Astrocyte (in vitro differentiated cells and primary cell): ENCODE data around the gene LYZ.

ENCODE experiments used
- EZH2 ChIP-seq: IDR thresholded peaks from 2 replicates; pipeline ENCODE4 v1.6.1; 2012; ENCODE audit warnings: mild to moderate bottlenecking, low read length, inconsistent platforms; ENCODE audit not compliant: insufficient read depth
- TF ChIP-seq, protein P1 (sequence below): IDR thresholded peaks from 2 replicates; pipeline ENCODE4 v1.5.1; 2011; ENCODE audit warnings: low read depth, mild to moderate bottlenecking, inconsistent platforms, low read length, moderate library complexity; ENCODE audit not compliant: insufficient read depth

DNA sequence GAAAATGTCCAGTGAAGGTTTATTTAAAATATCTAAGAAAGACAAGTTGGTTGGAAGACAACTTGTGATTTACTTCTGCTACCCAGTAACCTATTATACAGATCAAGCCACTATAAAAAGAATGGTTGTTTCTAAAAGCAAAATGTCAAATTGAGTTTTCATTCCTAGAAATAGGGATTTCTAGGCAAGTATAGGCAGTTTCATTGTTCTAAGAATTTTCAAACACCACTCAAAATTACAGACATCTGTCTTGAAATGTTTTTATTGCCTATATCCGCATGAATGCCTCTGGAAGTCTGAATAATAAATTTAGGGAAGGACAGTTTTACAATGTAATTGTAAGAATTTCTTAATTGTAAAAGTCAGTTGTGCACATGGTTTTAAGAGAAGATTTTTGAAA lies 20.0 kb downstream of the LYZ start:
- TF ChIP-seq, protein P1, sequence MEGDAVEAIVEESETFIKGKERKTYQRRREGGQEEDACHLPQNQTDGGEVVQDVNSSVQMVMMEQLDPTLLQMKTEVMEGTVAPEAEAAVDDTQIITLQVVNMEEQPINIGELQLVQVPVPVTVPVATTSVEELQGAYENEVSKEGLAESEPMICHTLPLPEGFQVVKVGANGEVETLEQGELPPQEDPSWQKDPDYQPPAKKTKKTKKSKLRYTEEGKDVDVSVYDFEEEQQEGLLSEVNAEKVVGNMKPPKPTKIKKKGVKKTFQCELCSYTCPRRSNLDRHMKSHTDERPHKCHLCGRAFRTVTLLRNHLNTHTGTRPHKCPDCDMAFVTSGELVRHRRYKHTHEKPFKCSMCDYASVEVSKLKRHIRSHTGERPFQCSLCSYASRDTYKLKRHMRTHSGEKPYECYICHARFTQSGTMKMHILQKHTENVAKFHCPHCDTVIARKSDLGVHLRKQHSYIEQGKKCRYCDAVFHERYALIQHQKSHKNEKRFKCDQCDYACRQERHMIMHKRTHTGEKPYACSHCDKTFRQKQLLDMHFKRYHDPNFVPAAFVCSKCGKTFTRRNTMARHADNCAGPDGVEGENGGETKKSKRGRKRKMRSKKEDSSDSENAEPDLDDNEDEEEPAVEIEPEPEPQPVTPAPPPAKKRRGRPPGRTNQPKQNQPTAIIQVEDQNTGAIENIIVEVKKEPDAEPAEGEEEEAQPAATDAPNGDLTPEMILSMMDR = no peak
- no peak for TF ChIP-seq EZH2
